GM18507 (cell line): ENCODE measurements around the gene SFMBT2.
A peak's percentile ranks its signal among the peaks of the same experiment; 100 is the strongest.

Experiments
- DNase-seq: peaks from one replicate; pipeline ENCODE4 v3.0.0; 2011; ENCODE audit warnings: low read depth; ENCODE audit not compliant: insufficient read length; ENCODE audit errors: extremely low spot score
- FAIRE-seq: peaks from 2 replicates; lab custom pipeline; 2011; peaks lifted over from hg19 to GRCh38; lab: Jason Lieb, UNC

Gene SFMBT2

GRCh38 chr10:7133958-7134357, 276.9 kb downstream of the SFMBT2 start:
- DNase-seq (no peak), FAIRE-seq (no peak)

- FAIRE-seq (no peak), DNase-seq (no peak)
Observed at GRCh38 chr10:7133278-7133677, 277.6 kb downstream of the SFMBT2 start.

GRCh38 chr10:7130191-7130911, 280.5 kb downstream of the SFMBT2 start:
- no peak for DNase-seq
- FAIRE-seq: no peak

GRCh38 chr10:7123774-7124173, 287.1 kb downstream of the SFMBT2 start:
- no peak for DNase-seq
- FAIRE-seq: no peak

GRCh38 chr10:7122561-7122960, 288.3 kb downstream of the SFMBT2 start:
- FAIRE-seq: no peak
- DNase-seq: no peak

GRCh38 chr10:7121154-7121797, 289.6 kb downstream of the SFMBT2 start:
- FAIRE-seq (peak; percentile 82), DNase-seq (peak; percentile 50)

GRCh38 chr10:7119325-7120015, 291.4 kb downstream of the SFMBT2 start:
- no peak for FAIRE-seq
- no peak for DNase-seq

GRCh38 chr10:7117806-7118674, 292.8 kb downstream of the SFMBT2 start:
- FAIRE-seq: no peak
- DNase-seq: no peak

GRCh38 chr10:7117177-7117799, 293.5 kb downstream of the SFMBT2 start:
- DNase-seq: no peak
- FAIRE-seq: no peak

GRCh38 chr10:7111561-7111960, 299.3 kb downstream of the SFMBT2 start:
- FAIRE-seq (no peak), DNase-seq (no peak)

- DNase-seq: no peak
- FAIRE-seq: no peak
Observed at GRCh38 chr10:7111089-7111488, 299.7 kb downstream of the SFMBT2 start.
